Sigmoid colon (tissue), 4 donors: Measurements from ENCODE around the gene PDGFRB.

Experiments
- POLR2AphosphoS5 ChIP-seq, 4 donors: sonication (generic); formaldehyde crosslinking; IDR thresholded peaks; one replicate each; pipeline ENCODE4 v1.6.1; 2017; ENCODE audit warnings: antibody characterized with exemption in 4 of 4
- TF ChIP-seq, protein P1 (sequence below), 4 experiments: fragments of 450-650 bp in 3 of 4; fragments of 200-600 bp in 1 of 4; IDR thresholded peaks; one replicate each; pipeline ENCODE4 v1.5.1; 2016 to 2019; ENCODE audit warnings: antibody characterized with exemption in 4 of 4, mild to moderate bottlenecking in 3 of 4, moderate library complexity in 2 of 4

DNA sequence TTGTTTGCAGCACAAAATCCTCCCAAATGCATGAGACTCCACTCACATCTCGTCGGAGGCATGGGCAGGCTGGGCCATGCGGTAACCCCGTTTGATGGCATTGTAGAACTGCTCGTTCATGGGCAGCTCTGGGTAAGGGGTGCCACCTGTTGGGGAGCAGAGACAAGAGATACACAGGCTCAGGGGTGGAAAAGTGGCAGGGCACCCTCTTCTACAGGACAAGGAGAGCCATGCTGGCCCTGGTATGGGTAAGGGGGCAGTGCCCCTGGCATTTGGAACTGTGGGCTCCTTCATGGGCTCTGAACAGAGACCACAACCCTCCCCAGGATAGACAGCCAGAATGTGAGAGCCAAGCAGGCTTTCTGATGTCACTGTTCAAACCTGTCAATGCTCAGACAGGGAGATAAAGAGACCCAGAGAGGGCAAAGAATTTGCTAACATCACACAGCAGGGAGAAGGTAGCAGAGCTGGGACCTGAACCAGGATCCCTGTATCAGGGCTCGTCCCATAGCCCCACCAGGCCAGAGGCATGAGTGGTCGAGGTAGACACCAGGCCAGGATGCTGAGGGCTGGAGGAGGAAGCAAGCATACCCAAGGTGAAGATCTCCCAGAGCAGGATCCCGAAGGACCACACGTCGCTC, 36.1 kb downstream of the PDGFRB start:
- TF ChIP-seq, protein P1, sequence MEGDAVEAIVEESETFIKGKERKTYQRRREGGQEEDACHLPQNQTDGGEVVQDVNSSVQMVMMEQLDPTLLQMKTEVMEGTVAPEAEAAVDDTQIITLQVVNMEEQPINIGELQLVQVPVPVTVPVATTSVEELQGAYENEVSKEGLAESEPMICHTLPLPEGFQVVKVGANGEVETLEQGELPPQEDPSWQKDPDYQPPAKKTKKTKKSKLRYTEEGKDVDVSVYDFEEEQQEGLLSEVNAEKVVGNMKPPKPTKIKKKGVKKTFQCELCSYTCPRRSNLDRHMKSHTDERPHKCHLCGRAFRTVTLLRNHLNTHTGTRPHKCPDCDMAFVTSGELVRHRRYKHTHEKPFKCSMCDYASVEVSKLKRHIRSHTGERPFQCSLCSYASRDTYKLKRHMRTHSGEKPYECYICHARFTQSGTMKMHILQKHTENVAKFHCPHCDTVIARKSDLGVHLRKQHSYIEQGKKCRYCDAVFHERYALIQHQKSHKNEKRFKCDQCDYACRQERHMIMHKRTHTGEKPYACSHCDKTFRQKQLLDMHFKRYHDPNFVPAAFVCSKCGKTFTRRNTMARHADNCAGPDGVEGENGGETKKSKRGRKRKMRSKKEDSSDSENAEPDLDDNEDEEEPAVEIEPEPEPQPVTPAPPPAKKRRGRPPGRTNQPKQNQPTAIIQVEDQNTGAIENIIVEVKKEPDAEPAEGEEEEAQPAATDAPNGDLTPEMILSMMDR (IDR thresholded peaks at IDR 0.05): no peak
- TF ChIP-seq POLR2AphosphoS5 (IDR thresholded peaks at IDR 0.05): no peak
